Anterior cingulate cortex (tissue), 58 donors: ENCODE measurements around the gene LAMA3.
A peak's percentile ranks its signal among the peaks of the same experiment; 100 is the strongest.
"Not testable (repeated sequence)": the region's sequence is repeated elsewhere in the genome, so short reads cannot be mapped to it uniquely, and the experiment has no call there.

Experiments used
- DNase-seq, 58 donors: peaks; one replicate each; lab custom pipeline; 2025; lab: John Stamatoyannopoulos, UW

Gene LAMA3

DNA sequence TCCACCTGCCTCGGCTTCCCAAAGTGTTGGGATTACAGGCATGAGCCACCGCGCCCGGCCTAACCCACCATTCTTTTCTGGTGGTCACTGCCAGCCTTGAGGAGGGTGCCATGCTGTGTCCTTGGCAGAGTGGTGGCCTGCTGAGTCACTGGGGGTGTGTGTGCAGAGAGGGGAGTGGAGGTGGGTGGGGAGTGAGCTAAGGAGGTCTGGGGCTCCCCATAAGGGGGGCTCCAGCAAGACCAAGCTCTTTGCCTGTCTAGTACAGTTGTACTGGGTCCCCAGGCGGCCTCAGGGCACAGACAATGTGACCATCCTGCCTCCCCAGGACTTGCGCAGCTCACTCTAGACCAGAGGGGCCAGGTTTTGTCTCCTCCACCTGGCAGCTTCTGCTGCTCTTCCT is 36.1 kb downstream of the LAMA3 start:
- no peak for DNase-seq

DNA sequence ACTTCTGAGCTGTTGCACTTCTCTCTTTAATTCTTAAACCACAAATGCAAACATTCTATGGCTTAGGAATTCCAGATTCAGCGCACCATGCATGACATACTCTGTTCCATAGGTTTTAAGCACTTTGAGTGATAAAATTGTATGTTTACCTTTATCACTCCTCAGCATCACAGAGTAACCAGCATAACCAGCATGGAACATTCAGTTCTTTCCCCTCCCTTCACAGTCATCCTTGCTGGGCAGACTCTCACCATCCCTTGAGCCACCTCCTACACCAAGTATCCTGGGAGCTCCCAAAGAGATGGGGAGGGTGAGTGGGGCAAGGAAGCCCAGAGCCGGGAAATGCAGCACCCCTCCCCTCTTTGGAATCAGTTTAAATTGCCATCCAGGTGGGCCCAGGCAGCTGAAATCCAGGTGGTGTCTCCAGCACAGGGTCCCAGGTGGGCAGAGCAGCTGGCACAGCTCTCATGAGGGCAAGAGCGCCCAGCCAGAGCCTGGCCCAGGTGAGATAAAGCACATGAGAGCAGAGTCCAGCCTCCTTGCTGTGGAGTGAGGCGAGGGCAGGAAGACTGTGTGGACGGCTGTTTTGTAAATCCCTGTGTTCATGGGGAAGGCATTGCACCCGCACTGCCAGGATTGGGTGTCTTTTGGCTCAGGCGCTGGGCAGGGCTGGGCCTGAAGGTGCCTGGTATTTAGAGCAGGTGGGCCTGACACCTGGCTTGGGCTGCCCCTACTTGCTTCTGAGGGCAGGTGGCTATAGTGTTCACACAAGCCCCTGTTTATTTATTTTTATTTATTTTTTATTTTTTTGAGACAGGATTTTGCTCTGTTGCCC is 36.8 kb downstream of the LAMA3 start:
- no peak for DNase-seq

DNA sequence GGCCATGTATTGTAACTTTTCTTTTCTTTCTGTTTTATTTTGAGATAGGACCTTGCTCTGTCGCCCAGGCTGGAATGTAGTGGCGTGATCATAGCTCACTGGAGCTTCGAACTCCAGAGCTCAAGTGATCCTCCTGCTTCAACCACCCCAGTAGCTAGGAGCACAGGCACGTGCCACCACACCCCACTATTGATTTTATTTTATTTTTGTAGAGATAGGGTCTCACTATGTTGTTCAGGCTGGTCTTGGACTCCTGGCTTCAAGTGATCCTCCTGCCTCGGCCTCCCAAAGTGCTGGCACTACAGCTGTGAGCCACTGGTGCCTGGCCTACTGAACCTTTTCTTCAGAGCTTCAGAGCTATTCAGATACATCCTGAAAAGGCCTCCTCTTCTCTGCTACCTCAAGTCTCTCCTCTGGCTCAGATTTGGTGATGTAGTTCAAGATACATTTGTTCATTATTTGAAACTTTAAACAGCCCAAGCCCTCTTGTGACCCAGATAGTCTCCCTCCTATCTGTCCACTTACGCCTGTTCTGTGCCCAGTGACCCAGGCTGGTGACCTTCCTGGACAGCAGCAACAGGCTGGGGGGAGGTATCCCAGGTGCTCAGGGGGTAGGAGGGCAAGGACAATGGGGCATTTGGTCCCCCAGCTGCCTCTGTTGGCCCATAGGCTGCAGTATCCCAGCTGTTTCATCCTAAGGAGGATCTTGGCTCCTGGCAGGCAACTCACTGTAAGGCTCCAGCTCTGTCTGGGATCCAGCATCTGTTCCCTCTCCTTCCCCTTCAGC is 38.6 kb downstream of the LAMA3 start:
- DNase-seq, result no peak

DNA sequence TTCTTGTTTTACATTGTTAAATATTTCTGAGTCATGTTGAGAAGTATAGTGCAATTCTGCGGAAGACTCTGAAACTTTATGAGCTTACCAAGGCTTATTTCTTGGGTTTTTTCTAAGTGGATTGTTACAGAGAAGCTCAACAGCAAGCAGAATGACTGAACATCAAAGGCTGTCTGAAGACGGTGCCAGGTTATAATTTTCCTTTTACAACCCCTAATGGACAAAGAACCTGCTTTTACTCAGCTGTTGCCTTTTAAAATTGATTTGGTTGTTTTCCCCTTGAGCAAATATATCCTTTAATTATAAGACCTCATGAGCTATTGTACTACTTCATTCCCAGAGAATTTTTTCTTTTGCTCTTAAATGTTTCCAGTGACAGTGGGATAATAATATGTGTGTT is 41.6 kb downstream of the LAMA3 start:
- no peak for DNase-seq

DNA sequence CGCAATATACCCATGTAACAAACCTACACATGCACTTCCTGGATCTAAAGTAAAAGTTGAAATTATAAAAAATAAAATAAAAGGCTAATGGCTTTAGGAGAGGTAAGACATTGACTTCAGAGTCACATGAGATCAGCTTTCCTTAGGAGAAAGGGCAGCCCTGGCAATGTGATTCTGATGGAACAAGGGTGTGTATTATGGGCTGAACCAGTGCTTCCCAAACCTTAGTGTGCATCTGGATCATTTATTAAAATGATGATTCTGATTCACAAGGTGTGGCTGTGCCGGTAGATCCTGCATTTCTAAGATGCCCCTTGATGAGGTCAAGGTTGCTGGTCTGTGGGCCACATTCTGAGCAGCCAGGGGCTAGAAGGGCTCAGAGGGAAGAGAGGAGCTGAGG is 42.6 kb downstream of the LAMA3 start:
- DNase-seq, result no peak

DNA sequence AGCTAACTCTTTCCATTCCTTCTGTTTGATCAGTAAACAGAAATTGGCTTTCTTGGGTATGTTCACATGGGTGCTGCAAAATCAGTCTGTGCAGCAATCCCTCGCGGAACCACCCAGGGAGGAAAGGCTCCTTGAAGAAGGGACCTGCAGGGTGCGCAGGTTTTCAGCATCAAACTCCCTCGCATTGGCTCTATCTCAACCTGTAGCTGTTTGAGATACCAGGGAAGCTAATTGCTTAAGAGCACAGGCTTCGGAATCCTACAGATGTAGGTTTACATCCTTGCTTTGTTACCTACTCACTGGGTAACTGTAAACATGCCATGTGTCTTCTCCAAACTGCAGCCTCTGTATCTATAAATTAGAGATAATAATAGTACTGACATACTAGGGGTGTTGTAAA is 43.2 kb downstream of the LAMA3 start:
- no peak for DNase-seq

DNA sequence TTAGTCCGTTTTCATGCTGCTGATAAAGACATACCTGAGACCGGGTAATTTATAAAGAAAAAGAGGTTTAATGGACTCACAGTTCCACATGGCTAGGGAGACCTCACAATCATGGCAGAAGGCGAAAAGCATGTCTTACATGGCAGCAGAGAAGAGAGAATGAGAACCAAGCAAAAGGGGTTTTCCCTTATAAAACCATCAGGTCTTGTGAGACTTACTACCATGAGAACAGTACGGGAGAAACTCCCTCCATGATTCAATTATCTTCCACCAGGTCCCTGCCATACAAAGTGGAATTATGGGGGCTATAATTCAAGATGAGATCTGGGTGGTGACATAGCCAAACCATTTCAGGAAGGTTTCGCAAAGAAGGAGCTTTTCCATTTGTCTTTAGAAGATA is 44.0 kb downstream of the LAMA3 start:
- not testable (repeated sequence) for DNase-seq

DNA sequence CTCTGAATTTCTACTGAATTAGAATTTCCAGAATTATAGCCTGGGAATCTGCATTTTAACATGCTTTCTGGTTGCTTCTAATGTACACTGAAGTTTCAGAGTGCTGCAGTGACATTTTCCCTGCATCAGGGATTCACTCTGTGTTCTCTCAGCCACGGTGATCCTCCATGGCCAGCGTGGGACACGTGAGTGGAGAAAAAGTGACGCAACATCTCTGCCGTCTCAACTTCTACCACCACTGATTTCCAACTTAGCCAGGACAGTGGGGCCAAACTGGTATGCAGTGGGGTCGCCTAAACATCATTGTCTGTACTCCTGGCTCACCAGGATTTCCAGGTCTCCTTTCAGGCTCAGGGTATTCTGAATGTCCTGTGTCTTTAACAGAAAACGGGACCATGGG is 44.6 kb downstream of the LAMA3 start:
- no peak for DNase-seq

DNA sequence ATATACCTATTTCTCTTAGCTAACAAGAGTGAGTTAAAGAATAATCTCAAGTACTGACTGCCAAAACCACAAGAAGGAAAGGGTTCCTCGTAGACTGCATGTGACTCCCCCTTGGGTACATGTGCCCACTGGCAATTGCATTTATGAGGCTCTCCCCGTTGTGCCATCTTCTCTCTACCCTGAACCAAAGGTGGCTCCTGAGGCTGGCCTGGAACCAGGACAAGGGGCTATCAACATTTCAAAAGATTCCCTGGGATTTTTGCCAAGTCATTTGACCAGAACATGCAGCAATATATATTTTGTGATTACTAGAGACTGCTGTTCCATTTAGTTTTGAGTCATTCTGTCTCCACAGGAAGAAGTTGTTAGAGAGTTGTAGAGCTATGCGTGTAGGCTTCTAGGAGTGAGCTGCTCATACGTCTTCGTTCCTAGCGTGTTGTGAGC is 45.8 kb downstream of the LAMA3 start:
- DNase-seq, result no peak

DNA sequence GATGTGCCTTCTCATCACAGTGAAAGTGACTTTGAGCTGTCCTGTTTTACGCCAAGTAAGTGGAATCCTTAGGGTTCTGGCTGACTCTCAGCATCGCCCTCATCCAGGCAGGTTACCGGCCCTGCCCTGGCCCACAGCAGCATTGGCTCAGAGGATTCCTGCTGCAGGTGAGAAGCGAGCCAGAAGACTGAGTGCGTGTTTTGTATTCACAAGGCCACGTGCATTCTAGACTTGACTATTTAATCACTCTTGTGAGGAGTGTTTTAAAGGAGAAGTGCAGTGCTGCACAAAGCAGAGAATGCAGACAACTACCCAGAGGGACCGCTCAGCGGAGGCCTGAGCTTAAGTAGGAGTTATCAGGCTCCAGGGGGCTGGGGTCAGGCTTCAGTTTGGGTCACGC is 48.3 kb downstream of the LAMA3 start:
- DNase-seq, result no peak

DNA sequence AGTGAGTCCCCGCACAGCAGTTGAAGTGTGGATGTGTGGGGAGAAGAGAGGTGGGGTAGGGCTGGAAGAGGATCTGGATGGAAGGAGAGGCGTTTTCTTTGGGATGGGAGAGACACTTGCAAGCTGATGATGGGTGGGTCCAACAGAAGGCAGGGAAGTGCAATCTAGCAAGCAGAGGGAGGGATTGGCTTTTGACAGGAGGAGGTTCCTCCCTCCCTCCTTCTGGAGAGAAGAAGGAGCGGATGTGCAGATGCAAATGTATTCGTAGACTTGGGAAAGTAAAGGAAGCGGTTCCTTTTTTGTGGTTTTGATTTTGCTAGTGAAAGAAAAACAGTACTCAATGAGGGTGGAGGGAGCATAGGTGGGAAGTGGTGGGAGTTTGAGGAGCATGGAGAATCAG is 48.9 kb downstream of the LAMA3 start:
- DNase-seq, result no peak

DNA sequence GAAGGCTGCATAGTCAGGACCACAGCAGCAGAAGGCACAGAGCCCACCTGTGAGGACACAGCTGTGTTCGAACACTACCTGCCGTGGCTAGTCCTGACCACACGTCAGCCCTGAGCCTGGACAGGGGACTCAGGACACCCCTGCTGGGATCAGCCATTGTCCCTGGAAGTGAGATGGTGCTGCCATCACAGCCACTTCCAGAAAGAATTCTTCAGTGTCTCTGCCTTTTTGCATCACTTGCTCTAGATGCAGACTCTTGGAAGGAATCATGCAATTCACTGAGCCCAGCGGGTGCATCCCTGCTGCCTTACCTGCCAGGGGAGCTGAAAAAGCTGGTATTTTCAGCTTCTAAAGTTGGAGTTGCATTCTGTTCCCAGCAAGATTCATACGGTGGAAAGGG is 49.3 kb downstream of the LAMA3 start:
- DNase-seq, result no peak

DNA sequence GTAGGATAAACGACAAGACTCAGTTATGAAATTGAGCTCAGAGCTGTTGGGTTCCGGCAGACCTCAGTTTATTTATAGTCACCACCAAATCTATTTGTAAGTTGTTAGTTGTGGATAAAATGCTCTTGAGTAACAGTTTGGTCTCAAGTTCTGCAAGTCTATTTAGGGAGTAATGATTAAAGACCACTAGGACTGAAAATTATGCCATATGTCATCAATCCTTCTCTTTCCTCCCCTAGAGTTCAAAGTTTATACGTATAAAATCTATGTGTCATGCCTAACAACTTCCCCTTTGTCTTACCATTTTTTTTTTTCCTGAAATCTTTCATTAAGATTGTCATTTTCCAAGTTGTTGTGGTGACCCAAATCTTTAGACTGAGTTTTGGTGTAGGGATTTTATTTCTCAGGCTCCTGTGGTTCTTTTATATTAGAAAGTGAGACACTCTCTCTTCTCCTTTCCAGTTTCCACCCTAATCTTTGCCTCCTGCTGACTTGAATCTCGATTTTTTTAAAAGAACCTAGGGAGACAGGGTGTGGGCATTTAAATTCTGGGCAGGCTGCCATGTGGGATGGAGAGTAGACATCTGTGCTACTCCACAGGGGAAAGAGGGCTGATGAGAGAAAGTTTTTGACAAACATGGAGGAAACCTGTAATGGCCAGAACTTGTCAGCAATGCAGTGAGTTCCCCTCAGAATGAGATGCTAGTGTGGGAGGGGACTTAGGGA is 51.0 kb downstream of the LAMA3 start:
- DNase-seq, result no peak

DNA sequence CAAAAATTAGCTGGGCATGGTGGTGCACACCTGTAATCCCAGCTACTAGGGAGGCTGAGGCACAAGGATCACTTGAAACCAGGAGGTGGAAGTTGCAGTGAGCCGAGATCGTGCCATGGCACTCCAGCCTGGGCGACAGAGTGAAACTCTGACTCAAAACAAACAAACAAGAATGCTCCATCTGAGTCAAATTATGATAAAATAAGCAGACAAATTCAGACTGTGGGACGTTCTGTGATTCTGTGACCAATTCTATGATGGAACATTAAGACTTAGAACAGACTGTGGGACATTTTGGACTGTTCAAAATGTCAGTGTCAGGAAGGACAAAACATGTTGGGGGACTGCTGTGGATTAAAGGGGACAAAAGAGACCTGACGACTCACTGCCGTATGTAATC is 52.7 kb downstream of the LAMA3 start:
- not testable (repeated sequence) for DNase-seq

DNA sequence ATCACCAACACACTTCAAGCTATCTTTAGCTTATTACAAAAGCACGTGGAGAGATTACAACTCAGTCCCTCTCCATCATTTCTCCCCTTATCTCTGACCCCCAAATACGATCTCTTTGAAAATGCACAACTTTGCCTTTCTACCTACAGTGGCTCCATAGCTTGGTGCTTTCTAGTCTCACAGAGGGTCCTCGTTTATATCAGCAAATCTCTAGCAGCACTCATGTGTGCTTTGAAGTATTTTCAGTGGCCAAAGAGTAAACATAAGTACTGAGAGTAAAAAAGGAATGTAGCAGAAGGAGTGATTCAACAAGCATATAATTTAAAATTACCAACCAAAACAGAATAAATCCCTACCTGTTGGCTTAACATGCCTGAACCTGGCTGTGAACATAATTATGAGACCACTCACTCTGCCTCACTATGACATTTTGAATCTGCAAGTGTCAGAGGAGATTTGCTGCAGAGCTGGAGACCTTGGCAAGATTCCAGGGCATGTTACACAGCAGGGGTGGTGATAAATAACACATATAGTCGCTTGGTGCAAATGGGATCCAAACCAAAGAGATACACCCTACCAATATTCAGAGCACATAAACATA is 54.6 kb downstream of the LAMA3 start:
- DNase-seq, result no peak

DNA sequence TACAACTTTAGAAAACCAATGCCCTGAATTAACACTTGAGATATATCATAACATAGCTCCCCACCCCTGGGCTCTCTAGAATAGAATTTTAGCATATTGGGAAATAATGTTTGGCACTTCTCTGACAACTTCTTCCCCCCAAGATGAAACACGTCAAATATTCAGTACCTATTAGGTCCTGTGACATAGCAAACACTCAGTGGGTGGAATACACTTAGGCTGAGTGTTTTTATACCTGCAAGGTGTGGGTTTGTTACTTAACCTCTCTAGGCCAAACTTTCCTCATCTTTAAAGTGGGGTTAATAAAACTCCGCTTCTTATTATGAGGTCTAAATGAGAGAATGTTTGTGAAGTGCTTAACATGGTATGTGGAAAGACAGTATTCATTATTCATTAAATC is 56.1 kb downstream of the LAMA3 start:
- no peak for DNase-seq

DNA sequence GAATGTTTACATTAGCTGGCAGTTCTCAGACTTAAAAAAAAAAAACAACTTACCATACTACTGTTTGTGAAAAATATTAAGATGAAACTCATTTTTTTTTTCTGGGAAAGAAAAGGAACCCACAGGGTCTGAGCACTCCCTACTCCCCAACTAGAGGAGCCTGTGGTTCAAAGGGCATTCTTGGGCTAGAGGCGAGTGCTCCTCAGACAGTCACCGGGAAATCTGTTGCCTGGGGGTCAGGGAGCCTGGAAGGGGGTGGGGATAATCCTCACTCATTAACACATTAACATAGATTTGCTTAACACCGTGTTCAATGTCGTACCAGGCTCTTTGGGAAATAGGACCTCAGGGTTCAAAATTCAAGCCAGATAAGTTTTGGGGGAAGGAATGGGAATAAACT is 57.6 kb downstream of the LAMA3 start:
- DNase-seq, result no peak

DNA sequence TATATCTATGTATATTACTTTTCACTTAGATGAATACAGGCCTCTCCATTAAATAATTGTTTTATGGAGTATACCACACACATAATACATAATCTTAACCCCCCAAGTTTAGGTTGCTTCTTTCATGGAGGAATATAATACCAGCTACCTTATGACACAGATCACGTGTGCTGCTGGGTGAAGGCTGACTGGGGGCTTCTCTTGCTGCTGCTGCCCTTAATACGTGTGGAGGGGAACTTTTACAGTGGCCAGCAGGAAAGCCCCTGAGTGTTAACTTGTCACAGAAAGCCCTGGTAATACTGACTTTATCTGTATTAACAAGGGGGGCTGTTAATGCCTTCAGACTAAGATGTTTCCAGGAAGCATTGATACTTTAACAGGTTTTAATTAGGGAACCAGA is 63.1 kb downstream of the LAMA3 start:
- no peak for DNase-seq

DNA sequence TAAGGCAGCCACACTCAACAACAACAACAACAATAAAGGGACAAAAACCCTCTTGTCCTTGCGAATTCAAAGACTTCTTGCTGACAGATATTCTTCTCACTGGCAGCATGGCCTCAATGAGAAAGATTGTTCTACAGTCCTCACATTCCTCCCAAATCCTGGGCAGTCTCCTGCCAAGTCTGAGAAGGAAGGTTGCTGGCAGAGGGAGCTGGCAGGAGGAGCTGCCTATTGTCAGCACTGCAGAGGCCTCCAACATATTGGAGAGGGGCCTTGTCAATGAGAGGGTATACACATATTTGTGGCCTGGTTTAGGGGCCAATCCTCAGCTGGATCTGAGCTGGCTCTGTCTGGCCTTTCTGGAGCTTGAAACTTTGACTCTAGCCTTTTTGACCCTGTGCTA is 63.5 kb downstream of the LAMA3 start:
- DNase-seq, result peak in 44 of 58 donors; percentile 2 to 69 (median 30)

DNA sequence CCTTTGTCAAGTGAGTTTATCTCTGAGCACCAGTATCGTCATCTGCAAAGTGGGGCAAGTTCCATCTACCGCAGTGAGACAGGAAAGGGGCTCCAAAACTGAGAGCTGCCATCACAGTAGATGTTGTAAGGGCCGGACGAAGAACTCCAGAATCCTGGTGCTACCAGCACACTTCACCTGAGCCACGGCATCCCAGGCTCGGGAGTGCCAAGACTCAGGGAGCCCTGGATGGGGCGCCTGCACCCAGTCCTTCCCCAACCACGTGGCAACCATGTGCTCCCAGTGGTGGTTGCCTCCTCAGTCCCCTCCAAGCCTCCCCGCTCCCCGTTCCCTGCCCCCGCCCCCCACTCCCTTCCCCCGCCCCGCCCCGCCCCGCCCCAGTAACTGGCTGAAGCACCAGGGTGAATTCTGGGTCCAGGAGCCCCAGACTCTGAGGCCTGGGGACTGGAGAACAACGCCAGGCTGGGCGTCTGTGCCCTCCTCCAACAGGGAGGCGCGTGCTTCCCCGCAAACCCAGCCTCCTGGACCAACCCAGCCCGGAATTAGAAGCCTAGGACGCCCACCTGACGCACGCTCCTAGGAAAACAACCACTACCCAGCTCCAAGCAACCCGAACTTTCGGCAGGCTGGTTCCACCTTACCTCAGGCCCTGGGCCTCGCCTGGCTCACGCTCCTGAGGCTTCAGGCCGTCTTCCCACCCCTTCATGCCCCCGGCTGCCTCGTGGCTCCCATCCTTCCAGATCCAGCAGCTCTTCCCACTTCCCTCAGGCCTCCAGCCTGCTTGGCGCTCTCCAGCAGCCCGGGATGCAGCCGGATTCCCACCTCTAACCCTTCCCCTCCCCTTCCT is 67.6 kb downstream of the LAMA3 start:
- no peak for DNase-seq
